Skin of body (tissue), 2 donors: ENCODE measurements around the gene UBE2E2. TPM values are rescaled to one million over a fixed set of nuclear protein-coding genes. Genes with fewer than 3 reads are reported as not detected.

ENCODE experiments used
- DNase-seq: peaks from one replicate; lab custom pipeline; 2025; lab: John Stamatoyannopoulos, UW
- total RNA-seq: library from RNA; depleted of rRNA; stranded (reverse); fragments of >200 nt; gene quantifications from one replicate; pipeline ENCODE4 v1.2.3, GENCODE V29; 2014

UBE2E2 gene
- total RNA-seq, 1 donor from 2014 or later: 111 TPM

- no peak for DNase-seq
These were observed 272.3 kb downstream of the UBE2E2 start for GRCh38 chr3:23475446-23475845.

GRCh38 chr3:23479026-23479425 lies 275.9 kb downstream of the UBE2E2 start:
- DNase-seq: no peak

GRCh38 chr3:23479615-23480328 lies 276.6 kb downstream of the UBE2E2 start:
- DNase-seq: no peak

- DNase-seq: no peak
These were observed 277.2 kb downstream of the UBE2E2 start for GRCh38 chr3:23480329-23480714.

GRCh38 chr3:23481011-23481615 lies 278.0 kb downstream of the UBE2E2 start:
- no peak for DNase-seq

- no peak for DNase-seq
These were observed 278.6 kb downstream of the UBE2E2 start for GRCh38 chr3:23481616-23482278.

- no peak for DNase-seq
These were observed 281.3 kb downstream of the UBE2E2 start for GRCh38 chr3:23484386-23484785.

GRCh38 chr3:23485922-23486321 lies 282.8 kb downstream of the UBE2E2 start:
- DNase-seq: no peak

GRCh38 chr3:23487015-23487414 lies 283.9 kb downstream of the UBE2E2 start:
- DNase-seq: no peak

- DNase-seq: no peak
These were observed 285.5 kb downstream of the UBE2E2 start for GRCh38 chr3:23488618-23489017.

- DNase-seq: no peak
These were observed 286.4 kb downstream of the UBE2E2 start for GRCh38 chr3:23489300-23490158.

- DNase-seq: no peak
These were observed 287.3 kb downstream of the UBE2E2 start for GRCh38 chr3:23490459-23490858.

- no peak for DNase-seq
These were observed 288.9 kb downstream of the UBE2E2 start for GRCh38 chr3:23492057-23492456.

GRCh38 chr3:23493889-23494288 lies 290.8 kb downstream of the UBE2E2 start:
- no peak for DNase-seq

GRCh38 chr3:23494967-23495366 lies 291.8 kb downstream of the UBE2E2 start:
- DNase-seq: no peak

GRCh38 chr3:23495507-23495906 lies 292.4 kb downstream of the UBE2E2 start:
- DNase-seq: no peak

- DNase-seq: no peak
These were observed 293.0 kb downstream of the UBE2E2 start for GRCh38 chr3:23496165-23496564.

GRCh38 chr3:23497156-23497555 lies 294.0 kb downstream of the UBE2E2 start:
- DNase-seq: no peak

GRCh38 chr3:23501201-23501802 lies 298.2 kb downstream of the UBE2E2 start:
- no peak for DNase-seq

GRCh38 chr3:23508464-23508863 lies 305.3 kb downstream of the UBE2E2 start:
- no peak for DNase-seq

- no peak for DNase-seq
These were observed 315.3 kb downstream of the UBE2E2 start for GRCh38 chr3:23518441-23518840.
